Measurements from ENCODE around the gene UBE2G1. TPM values are rescaled to one million over a fixed set of nuclear protein-coding genes. Genes with fewer than 3 reads are reported as not detected.

The UBE2G1 gene
- total RNA-seq, 2 experiments from 2014 or later = 58.5 to 58.8 TPM

- H3K27ac ChIP-seq (ENCODE audit: low read depth in 1 of 2, low read length in 2 of 2) = no peak overlapping the region
- no peak overlapping the region for H3K4me3 Mint-ChIP-seq
Observed at GRCh38 chr17:4314179-4314578, 52.3 kb downstream of the UBE2G1 start.

GRCh38 chr17:4313221-4314114, 53.0 kb downstream of the UBE2G1 start:
- Mint-ChIP-seq H3K27ac (no peak overlapping the region), H3K36me3 (ENCODE audit: low read depth) (no peaks in the 10 kb centered on the region), H3K4me3 (no peak overlapping the region), H3K4me1 (ENCODE audit: low read depth) (peaks cover 81% of the 10 kb centered on the region), H3K9me3 (no peaks in the 10 kb centered on the region), H3K27me3 (no peaks in the 10 kb centered on the region)
- Histone ChIP-seq H3K4me1 (ENCODE audit: insufficient read depth, low read length) (peaks cover 16% of the 10 kb centered on the region), H3K27ac (ENCODE audit: low read depth in 1 of 2, low read length in 2 of 2) (no peak overlapping the region), H3K36me3 (ENCODE audit: insufficient read depth, low read length) (no peaks in the 10 kb centered on the region), H3K4me3 (ENCODE audit: low read length) (no peak overlapping the region), H3K9me3 (ENCODE audit: control insufficient read depth in 1 of 2, insufficient read depth in 1 of 2, low read length in 2 of 2) (no peaks in the 10 kb centered on the region), H3K27me3 (ENCODE audit: control insufficient read depth in 1 of 2, insufficient read depth in 2 of 2, low read length in 2 of 2) (no peaks in the 10 kb centered on the region)
- ChIA-PET POLR2A (interaction anchor here (1.0 kb wide), 1 partner anchor 53 kb away, joined by 4 read pairs; no protein-coding TSS in a partner anchor), CTCF (no interaction called here)
- TF ChIP-seq CTCF (IDR thresholded peaks at IDR 0.05) = no peak
- intact Hi-C loops (cut with DNase I, micrococcal nuclease) = no loop called here
- DNase-seq = no peak
- no peak for ATAC-seq (ENCODE audit: poor library complexity)

More at GRCh38 chr17:4314179-4314578, 52.3 kb downstream of the UBE2G1 start:
- H3K4me1 ChIP-seq (ENCODE audit: insufficient read depth, low read length) = peaks cover 13% of the 10 kb centered on the region
- no peaks in the 10 kb centered on the region for H3K27me3 ChIP-seq (ENCODE audit: control insufficient read depth in 1 of 2, insufficient read depth in 2 of 2, low read length in 2 of 2)
- ChIA-PET POLR2A (interaction anchor here (1.0 kb wide), 1 partner anchor 52 kb away, joined by 4 read pairs; no protein-coding TSS in a partner anchor), CTCF (no interaction called here)
- H3K9me3 ChIP-seq (ENCODE audit: control insufficient read depth in 1 of 2, insufficient read depth in 1 of 2, low read length in 2 of 2) = no peaks in the 10 kb centered on the region
- H3K36me3 ChIP-seq (ENCODE audit: insufficient read depth, low read length) = no peaks in the 10 kb centered on the region
- Mint-ChIP-seq H3K27ac (peak overlapping the region; percentile 67), H3K9me3 (no peaks in the 10 kb centered on the region), H3K4me1 (ENCODE audit: low read depth) (peaks cover 83% of the 10 kb centered on the region), H3K36me3 (ENCODE audit: low read depth) (no peaks in the 10 kb centered on the region), H3K27me3 (no peaks in the 10 kb centered on the region)
- ATAC-seq (ENCODE audit: poor library complexity) = no peak
- no peak overlapping the region for H3K4me3 ChIP-seq (ENCODE audit: low read length)
- intact Hi-C loops (cut with DNase I, micrococcal nuclease) = no loop called here
- TF ChIP-seq CTCF (IDR thresholded peaks at IDR 0.05) = no peak
- DNase-seq = no peak

- Mint-ChIP-seq H3K27ac (peak overlapping the region; percentile 9), H3K27me3 (no peaks in the 10 kb centered on the region), H3K4me1 (ENCODE audit: low read depth) (peaks cover 73% of the 10 kb centered on the region), H3K4me3 (no peak overlapping the region), H3K36me3 (ENCODE audit: low read depth) (peaks cover 17% of the 10 kb centered on the region), H3K9me3 (no peaks in the 10 kb centered on the region)
- POLR2A ChIA-PET = no interaction called here
- TF ChIP-seq CTCF (IDR thresholded peaks at IDR 0.05) = no peak
- Histone ChIP-seq H3K9me3 (ENCODE audit: control insufficient read depth in 1 of 2, insufficient read depth in 1 of 2, low read length in 2 of 2) (no peaks in the 10 kb centered on the region), H3K27ac (ENCODE audit: low read depth in 1 of 2, low read length in 2 of 2) (no peak overlapping the region), H3K27me3 (ENCODE audit: control insufficient read depth in 1 of 2, insufficient read depth in 2 of 2, low read length in 2 of 2) (no peaks in the 10 kb centered on the region), H3K4me3 (ENCODE audit: low read length) (no peak overlapping the region), H3K4me1 (ENCODE audit: insufficient read depth, low read length) (peaks cover 7% of the 10 kb centered on the region), H3K36me3 (ENCODE audit: insufficient read depth, low read length) (peaks cover 11% of the 10 kb centered on the region)
- DNase-seq (no peak), ATAC-seq (ENCODE audit: poor library complexity) (no peak)
- intact Hi-C loops (cut with DNase I, micrococcal nuclease) = no loop called here
- CTCF ChIA-PET = no interaction called here
Observed at GRCh38 chr17:4310354-4311060, 56.0 kb downstream of the UBE2G1 start.

Data from CD4-positive, alpha-beta T cell (primary cell).